ENCODE data around the gene EPN3. TPM values are rescaled to one million over a fixed set of nuclear protein-coding genes. Genes with fewer than 3 reads are reported as not detected.

EPN3 gene
- total and polyA plus RNA-seq, 2 experiments from 2014 or later = 2.3 to 7.7 TPM

DNA sequence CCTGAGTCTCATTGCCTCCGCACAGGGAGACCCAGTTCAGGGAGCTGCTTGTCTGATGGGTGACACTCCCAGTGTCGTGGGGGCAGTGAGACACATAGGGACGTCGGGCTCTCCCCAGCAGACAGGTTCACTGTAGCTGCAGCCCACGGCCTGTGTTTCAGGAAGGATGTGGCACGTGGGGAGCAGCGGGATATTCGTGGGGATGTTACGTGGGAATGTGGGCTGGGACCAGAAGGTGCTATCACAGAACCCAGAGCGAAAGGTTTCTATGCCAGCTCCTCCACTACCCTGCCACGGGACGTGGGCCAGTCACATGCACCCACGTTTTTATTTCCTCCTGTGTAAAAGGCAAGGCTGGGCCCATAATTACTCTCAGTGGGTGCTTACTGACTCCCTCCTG is 44.3 kb downstream of the EPN3 start (continued):
- TF ChIP-seq, protein P1, sequence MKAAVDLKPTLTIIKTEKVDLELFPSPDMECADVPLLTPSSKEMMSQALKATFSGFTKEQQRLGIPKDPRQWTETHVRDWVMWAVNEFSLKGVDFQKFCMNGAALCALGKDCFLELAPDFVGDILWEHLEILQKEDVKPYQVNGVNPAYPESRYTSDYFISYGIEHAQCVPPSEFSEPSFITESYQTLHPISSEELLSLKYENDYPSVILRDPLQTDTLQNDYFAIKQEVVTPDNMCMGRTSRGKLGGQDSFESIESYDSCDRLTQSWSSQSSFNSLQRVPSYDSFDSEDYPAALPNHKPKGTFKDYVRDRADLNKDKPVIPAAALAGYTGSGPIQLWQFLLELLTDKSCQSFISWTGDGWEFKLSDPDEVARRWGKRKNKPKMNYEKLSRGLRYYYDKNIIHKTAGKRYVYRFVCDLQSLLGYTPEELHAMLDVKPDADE (IDR thresholded peaks at IDR 0.05) = no peak
- TF ChIP-seq, protein P2, sequence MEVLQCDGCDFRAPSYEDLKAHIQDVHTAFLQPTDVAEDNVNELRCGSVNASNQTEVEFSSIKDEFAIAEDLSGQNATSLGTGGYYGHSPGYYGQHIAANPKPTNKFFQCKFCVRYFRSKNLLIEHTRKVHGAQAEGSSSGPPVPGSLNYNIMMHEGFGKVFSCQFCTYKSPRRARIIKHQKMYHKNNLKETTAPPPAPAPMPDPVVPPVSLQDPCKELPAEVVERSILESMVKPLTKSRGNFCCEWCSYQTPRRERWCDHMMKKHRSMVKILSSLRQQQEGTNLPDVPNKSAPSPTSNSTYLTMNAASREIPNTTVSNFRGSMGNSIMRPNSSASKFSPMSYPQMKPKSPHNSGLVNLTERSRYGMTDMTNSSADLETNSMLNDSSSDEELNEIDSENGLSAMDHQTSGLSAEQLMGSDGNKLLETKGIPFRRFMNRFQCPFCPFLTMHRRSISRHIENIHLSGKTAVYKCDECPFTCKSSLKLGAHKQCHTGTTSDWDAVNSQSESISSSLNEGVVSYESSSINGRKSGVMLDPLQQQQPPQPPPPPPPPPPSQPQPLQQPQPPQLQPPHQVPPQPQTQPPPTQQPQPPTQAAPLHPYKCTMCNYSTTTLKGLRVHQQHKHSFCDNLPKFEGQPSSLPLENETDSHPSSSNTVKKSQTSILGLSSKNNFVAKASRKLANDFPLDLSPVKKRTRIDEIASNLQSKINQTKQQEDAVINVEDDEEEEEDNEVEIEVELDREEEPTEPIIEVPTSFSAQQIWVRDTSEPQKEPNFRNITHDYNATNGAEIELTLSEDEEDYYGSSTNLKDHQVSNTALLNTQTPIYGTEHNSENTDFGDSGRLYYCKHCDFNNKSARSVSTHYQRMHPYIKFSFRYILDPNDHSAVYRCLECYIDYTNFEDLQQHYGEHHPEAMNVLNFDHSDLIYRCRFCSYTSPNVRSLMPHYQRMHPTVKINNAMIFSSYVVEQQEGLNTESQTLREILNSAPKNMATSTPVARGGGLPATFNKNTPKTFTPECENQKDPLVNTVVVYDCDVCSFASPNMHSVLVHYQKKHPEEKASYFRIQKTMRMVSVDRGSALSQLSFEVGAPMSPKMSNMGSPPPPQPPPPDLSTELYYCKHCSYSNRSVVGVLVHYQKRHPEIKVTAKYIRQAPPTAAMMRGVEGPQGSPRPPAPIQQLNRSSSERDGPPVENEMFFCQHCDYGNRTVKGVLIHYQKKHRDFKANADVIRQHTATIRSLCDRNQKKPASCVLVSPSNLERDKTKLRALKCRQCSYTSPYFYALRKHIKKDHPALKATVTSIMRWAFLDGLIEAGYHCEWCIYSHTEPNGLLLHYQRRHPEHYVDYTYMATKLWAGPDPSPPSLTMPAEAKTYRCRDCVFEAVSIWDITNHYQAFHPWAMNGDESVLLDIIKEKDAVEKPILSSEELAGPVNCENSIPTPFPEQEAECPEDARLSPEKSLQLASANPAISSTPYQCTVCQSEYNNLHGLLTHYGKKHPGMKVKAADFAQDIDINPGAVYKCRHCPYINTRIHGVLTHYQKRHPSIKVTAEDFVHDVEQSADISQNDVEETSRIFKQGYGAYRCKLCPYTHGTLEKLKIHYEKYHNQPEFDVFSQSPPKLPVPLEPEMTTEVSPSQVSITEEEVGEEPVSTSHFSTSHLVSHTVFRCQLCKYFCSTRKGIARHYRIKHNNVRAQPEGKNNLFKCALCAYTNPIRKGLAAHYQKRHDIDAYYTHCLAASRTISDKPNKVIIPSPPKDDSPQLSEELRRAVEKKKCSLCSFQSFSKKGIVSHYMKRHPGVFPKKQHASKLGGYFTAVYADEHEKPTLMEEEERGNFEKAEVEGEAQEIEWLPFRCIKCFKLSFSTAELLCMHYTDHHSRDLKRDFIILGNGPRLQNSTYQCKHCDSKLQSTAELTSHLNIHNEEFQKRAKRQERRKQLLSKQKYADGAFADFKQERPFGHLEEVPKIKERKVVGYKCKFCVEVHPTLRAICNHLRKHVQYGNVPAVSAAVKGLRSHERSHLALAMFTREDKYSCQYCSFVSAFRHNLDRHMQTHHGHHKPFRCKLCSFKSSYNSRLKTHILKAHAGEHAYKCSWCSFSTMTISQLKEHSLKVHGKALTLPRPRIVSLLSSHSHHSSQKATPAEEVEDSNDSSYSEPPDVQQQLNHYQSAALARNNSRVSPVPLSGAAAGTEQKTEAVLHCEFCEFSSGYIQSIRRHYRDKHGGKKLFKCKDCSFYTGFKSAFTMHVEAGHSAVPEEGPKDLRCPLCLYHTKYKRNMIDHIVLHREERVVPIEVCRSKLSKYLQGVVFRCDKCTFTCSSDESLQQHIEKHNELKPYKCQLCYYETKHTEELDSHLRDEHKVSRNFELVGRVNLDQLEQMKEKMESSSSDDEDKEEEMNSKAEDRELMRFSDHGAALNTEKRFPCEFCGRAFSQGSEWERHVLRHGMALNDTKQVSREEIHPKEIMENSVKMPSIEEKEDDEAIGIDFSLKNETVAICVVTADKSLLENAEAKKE (CRISPR knock-in tag; IDR thresholded peaks at IDR 0.05) = no peak

DNA sequence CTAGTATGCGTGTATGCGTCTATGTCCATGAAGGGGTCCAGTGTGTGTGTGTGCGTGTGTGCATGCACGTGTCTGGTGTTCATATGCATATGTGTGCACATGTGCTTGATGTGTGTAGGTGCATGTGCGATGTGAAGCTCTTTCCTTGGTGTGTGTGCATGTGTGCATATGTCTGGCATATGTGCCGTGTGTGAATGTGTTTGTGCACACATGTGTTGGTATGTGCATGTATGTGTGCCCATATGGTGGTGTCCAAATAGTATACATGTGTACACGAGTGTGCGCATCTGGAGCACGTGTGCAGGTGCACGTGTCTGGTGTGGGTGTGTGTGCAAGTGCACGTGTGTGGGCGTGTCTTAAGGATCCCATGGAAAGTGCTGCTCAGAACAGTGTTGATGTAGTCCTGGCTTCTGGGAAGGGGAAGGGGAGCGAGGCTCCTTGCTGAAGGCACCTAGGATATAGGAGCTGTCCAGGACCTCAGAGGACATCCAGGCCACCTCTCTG is 45.0 kb downstream of the EPN3 start:
- no peak overlapping the region for H3K4me2 ChIP-seq
- Mint-ChIP-seq H3K36me3 (ENCODE audit: low read depth) (no peaks in the 10 kb centered on the region), H3K27me3 (ENCODE audit: insufficient read depth, low read depth, poor library complexity) (peaks cover 3% of the 10 kb centered on the region), H3K4me3 (no peak overlapping the region; the same call in 2 of the 3 replicates), H3K4me1 (peaks cover 20% of the 10 kb centered on the region), H3K27ac (no peak overlapping the region), H3K9me3 (no peaks in the 10 kb centered on the region; the same call in 2 of the 3 replicates)
- no peak overlapping the region for H3K4me3 ChIP-seq
- H3K27ac ChIP-seq (ENCODE audit: low read depth) = no peak overlapping the region
- no peaks in the 10 kb centered on the region for H3K9me2 ChIP-seq (ENCODE audit: insufficient read depth)
- TF ChIP-seq NANOG (IDR thresholded peaks at IDR 0.05; ENCODE audit: borderline replicate concordance) (no peak), ZNF331 (CRISPR knock-in tag; IDR thresholded peaks at IDR 0.05; ENCODE audit: low read depth) (no peak), REST (IDR thresholded peaks at IDR 0.05; ENCODE audit: unreplicated experiment) (no peak), EZH2phosphoT487 (IDR thresholded peaks at IDR 0.05; ENCODE audit: unreplicated experiment) (no peak), POLR2AphosphoS5 (IDR thresholded peaks at IDR 0.05; ENCODE audit: low read depth) (no peak), CREB1 (CRISPR knock-in tag; IDR thresholded peaks at IDR 0.05; ENCODE audit: low read depth) (no peak)
- TF ChIP-seq, protein P1 (IDR thresholded peaks at IDR 0.05) = no peak
- TF ChIP-seq, protein P3, sequence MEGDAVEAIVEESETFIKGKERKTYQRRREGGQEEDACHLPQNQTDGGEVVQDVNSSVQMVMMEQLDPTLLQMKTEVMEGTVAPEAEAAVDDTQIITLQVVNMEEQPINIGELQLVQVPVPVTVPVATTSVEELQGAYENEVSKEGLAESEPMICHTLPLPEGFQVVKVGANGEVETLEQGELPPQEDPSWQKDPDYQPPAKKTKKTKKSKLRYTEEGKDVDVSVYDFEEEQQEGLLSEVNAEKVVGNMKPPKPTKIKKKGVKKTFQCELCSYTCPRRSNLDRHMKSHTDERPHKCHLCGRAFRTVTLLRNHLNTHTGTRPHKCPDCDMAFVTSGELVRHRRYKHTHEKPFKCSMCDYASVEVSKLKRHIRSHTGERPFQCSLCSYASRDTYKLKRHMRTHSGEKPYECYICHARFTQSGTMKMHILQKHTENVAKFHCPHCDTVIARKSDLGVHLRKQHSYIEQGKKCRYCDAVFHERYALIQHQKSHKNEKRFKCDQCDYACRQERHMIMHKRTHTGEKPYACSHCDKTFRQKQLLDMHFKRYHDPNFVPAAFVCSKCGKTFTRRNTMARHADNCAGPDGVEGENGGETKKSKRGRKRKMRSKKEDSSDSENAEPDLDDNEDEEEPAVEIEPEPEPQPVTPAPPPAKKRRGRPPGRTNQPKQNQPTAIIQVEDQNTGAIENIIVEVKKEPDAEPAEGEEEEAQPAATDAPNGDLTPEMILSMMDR (conservative IDR thresholded peaks at IDR 0.05; ENCODE audit: low read depth in 2 of 2) = no peak
- DNase-seq (ENCODE audit: low spot score) = no peak
- no peak for ATAC-seq
- peaks cover 8% of the 10 kb centered on the region for H3K4me1 ChIP-seq (ENCODE audit: insufficient read depth)
- H3K79me2 ChIP-seq (replicated peaks; ENCODE audit: insufficient read depth) = no peaks in the 10 kb centered on the region
- no peaks in the 10 kb centered on the region for H4K20me1 ChIP-seq (replicated peaks; ENCODE audit: insufficient read depth)
- no peaks in the 10 kb centered on the region for H3F3A ChIP-seq (replicated peaks; ENCODE audit: low read depth)
- H3K36me3 ChIP-seq (ENCODE audit: insufficient read depth) = no peaks in the 10 kb centered on the region
- H2AFZ ChIP-seq = no peak overlapping the region
- H3K27me3 ChIP-seq (ENCODE audit: insufficient read depth) = no peaks in the 10 kb centered on the region
